HCT116 (cell line): ENCODE measurements around the gene PDE9A. TPM values are rescaled to one million over a fixed set of nuclear protein-coding genes. Genes with fewer than 3 reads are reported as not detected.

Experiments used
- ATAC-seq: fragments of 200-7000 bp; cut with Tn5 transposase; 2 replicates; pipeline ENCODE4 v1.9.1; 2020; ENCODE audit warnings: mild to moderate bottlenecking, moderate library complexity
- BruUV-seq: library from RNA; stranded (reverse); fragments of 400-500 nt; replicated peaks from 2 replicates; lab custom pipeline; 2021; lab: Mats Ljungman, UMichigan
- CTCF ChIA-PET: fragments of 300-600 bp; sonication (Branson Sonifier 250); formaldehyde crosslinking; loops from one replicate; lab custom pipeline; 2021; ENCODE audit warnings: antibody characterized with exemption; lab: Charles Lee
- POLR2A ChIA-PET: fragments of 300-600, 350-600 bp; sonication (Branson Sonifier 250); formaldehyde crosslinking; loops from one replicate; lab custom pipeline; 2021; ENCODE audit warnings: antibody characterized with exemption; lab: Charles Lee
- RAD21 ChIA-PET, 2 experiments: fragments of 300-600 bp; sonication (Branson Sonifier 250); formaldehyde crosslinking; loops; one replicate each; lab custom pipeline; 2023; ENCODE audit warnings: low total read pairs in 2 of 2; ENCODE audit not compliant: uncharacterized antibody in 2 of 2, unreplicated experiment in 2 of 2, low non-redundant PET in 1 of 2; lab: Charles Lee
- DNase-seq: peaks from one replicate; pipeline ENCODE4 v3.0.0-alpha.2; 2010; ENCODE audit warnings: low read depth, low spot score
- H2AFZ ChIP-seq: fragments of 200-600 bp; shearing (Covaris generic), sonication (generic); 2 replicates; pipeline ENCODE4 v1.6.1; 2017; ENCODE audit warnings: low read depth, mixed run types, mixed read lengths, antibody characterized with exemption, low read length; ENCODE audit not compliant: poor library complexity, severe bottlenecking
- H3K27ac ChIP-seq: 2 replicates; pipeline ENCODE4 v1.5.1; 2012; ENCODE audit warnings: low read depth, low read length
- H3K27me3 ChIP-seq: fragments of 200-600 bp; sonication (generic); 2 replicates; pipeline ENCODE4 v1.6.1; 2016; ENCODE audit warnings: mixed run types, low read length, mixed read lengths; ENCODE audit not compliant: insufficient read depth
- H3K36me3 ChIP-seq, 2 experiments: fragments of 200-500 bp in 1 of 2; fragments of 200-600 bp in 1 of 2; sonication (Bioruptor generic) in 1 of 2; sonication (generic) in 1 of 2; 2 replicates each; pipeline versions ENCODE4 v1.5.1 to v1.6.1; 2014 to 2016; ENCODE audit warnings: low read length in 2 of 2, inconsistent platforms in 1 of 2, mixed read lengths in 1 of 2, mixed run types in 1 of 2; ENCODE audit not compliant: insufficient read depth in 2 of 2, control insufficient read depth in 1 of 2
- H3K4me1 ChIP-seq, 2 experiments: fragments of 200-600 bp in 1 of 2; sonication (generic) in 1 of 2; 2 replicates each; pipeline versions ENCODE4 v1.5.1 to v1.6.1; 2012 to 2017; ENCODE audit warnings: low read length in 2 of 2, inconsistent platforms in 1 of 2, mild to moderate bottlenecking in 1 of 2, mixed read lengths in 1 of 2, mixed run types in 1 of 2, moderate library complexity in 1 of 2; ENCODE audit not compliant: insufficient read depth in 2 of 2, control insufficient read depth in 1 of 2
- H3K4me2 ChIP-seq: fragments of 200-600 bp; sonication (generic); 2 replicates; pipeline ENCODE4 v1.6.1; 2017; ENCODE audit warnings: mixed run types, low read length, mixed read lengths
- H3K4me3 ChIP-seq, 2 experiments: fragments of 200-600 bp in 1 of 2; sonication (generic) in 1 of 2; replicated peaks in 1 of 2; 2 replicates each; pipeline ENCODE4 v1.5.1; 2011 to 2016; ENCODE audit warnings: low read length in 2 of 2, control low read depth in 1 of 2, low read depth in 1 of 2, mild to moderate bottlenecking in 1 of 2, mixed read lengths in 1 of 2, mixed run types in 1 of 2
- H3K79me2 ChIP-seq: fragments of 200-600 bp; sonication (generic); 2 replicates; pipeline ENCODE4 v1.6.1; 2017; ENCODE audit warnings: mild to moderate bottlenecking, mixed run types, low read length, moderate library complexity, mixed read lengths; ENCODE audit not compliant: insufficient read depth
- H3K9ac ChIP-seq: fragments of 200-600 bp; sonication (generic); 2 replicates; pipeline ENCODE4 v1.6.1; 2016; ENCODE audit warnings: low read length, mixed read lengths
- H3K9me2 ChIP-seq: fragments of 200-600 bp; sonication (generic), shearing (Covaris generic); 2 replicates; pipeline ENCODE4 v1.6.1; 2017; ENCODE audit warnings: mixed run types, mild to moderate bottlenecking, moderate library complexity; ENCODE audit not compliant: insufficient read depth
- H3K9me3 ChIP-seq, 2 experiments: fragments of 200-500 bp in 1 of 2; fragments of 200-600 bp in 1 of 2; sonication (Bioruptor generic) in 1 of 2; sonication (generic) in 1 of 2; 2 replicates each; pipeline ENCODE4 v1.6.1; 2014 to 2017; ENCODE audit warnings: low read length in 2 of 2, mixed read lengths in 2 of 2, inconsistent platforms in 1 of 2, low read depth in 1 of 2, mild to moderate bottlenecking in 1 of 2, mixed run types in 1 of 2, moderate library complexity in 1 of 2; ENCODE audit not compliant: control insufficient read depth in 1 of 2, insufficient read depth in 1 of 2
- H4K20me1 ChIP-seq: fragments of 200-600 bp; sonication (generic), shearing (Covaris generic); 2 replicates; pipeline ENCODE4 v1.6.1; 2017; ENCODE audit warnings: mixed run types, mild to moderate bottlenecking, moderate library complexity; ENCODE audit not compliant: insufficient read depth
- CBX3 ChIP-seq: IDR thresholded peaks from 2 replicates; pipeline ENCODE4 v1.6.1; 2012; ENCODE audit warnings: low read depth
- ELF1 ChIP-seq: IDR thresholded peaks from 2 replicates; pipeline ENCODE4 v1.6.1; 2012; ENCODE audit warnings: low read depth, borderline replicate concordance
- EZH2 ChIP-seq: fragments of 200-600 bp; sonication (generic); IDR thresholded peaks from 2 replicates; pipeline ENCODE4 v1.6.1; 2017; ENCODE audit warnings: antibody characterized with exemption, mixed run types
- EZH2phosphoT487 ChIP-seq: fragments of 200-600 bp; IDR thresholded peaks from 2 replicates; pipeline ENCODE4 v1.6.1; 2018; ENCODE audit warnings: antibody characterized with exemption, borderline replicate concordance
- FOSL1 ChIP-seq: IDR thresholded peaks from 2 replicates; pipeline ENCODE4 v1.6.1; 2012; ENCODE audit warnings: low read depth
- JUND ChIP-seq: IDR thresholded peaks from 2 replicates; pipeline ENCODE4 v1.6.1; 2012
- MAX ChIP-seq: IDR thresholded peaks from 2 replicates; pipeline ENCODE4 v1.6.1; 2012
- POLR2A ChIP-seq: IDR thresholded peaks from 2 replicates; pipeline ENCODE4 v1.7.0; 2011; ENCODE audit warnings: borderline replicate concordance; ENCODE audit not compliant: insufficient read depth, insufficient read length; ENCODE audit errors: extremely low read depth
- SIN3A ChIP-seq: IDR thresholded peaks from 2 replicates; pipeline ENCODE4 v1.6.1; 2012; ENCODE audit warnings: low read depth
- SP1 ChIP-seq: IDR thresholded peaks from 2 replicates; pipeline ENCODE4 v1.6.1; 2012; ENCODE audit warnings: low read depth
- SRF ChIP-seq: IDR thresholded peaks from 2 replicates; pipeline ENCODE4 v1.6.1; 2012; ENCODE audit warnings: low read depth
- TCF7L2 ChIP-seq: IDR thresholded peaks from 2 replicates; pipeline ENCODE4 v1.7.0; 2011; ENCODE audit warnings: borderline replicate concordance, inconsistent platforms; ENCODE audit not compliant: insufficient read depth, insufficient read length; ENCODE audit errors: extremely low read depth
- YY1 ChIP-seq: IDR thresholded peaks from 2 replicates; pipeline ENCODE4 v1.6.1; 2011; ENCODE audit warnings: low read length, low read depth, moderate library complexity, mild to moderate bottlenecking; ENCODE audit not compliant: insufficient replicate concordance; ENCODE audit errors: extremely low read depth
- ZNF274 ChIP-seq: fragments of 200-500 bp; sonication (Bioruptor generic); IDR thresholded peaks from 2 replicates; pipeline ENCODE4 v1.6.1; 2014; ENCODE audit warnings: mild to moderate bottlenecking, low read depth, low read length, inconsistent platforms
- intact Hi-C: fragments of 100-400 bp; cut with micrococcal nuclease; formaldehyde crosslinking; loops from 2 replicates; pipeline ENCODE4 v1.10.0; 2022
- total RNA-seq: library from RNA; stranded (reverse); gene quantifications from one replicate; pipeline ENCODE4 v1.2.1, GENCODE V29; 2021; ENCODE audit not compliant: unreplicated experiment
- TF ChIP-seq, protein P1 (sequence below): IDR thresholded peaks from 2 replicates; pipeline ENCODE4 v1.6.1; 2012
- TF ChIP-seq, protein P2 (sequence below): IDR thresholded peaks from 2 replicates; pipeline ENCODE4 v1.6.1; 2012; ENCODE audit warnings: low read depth

The PDE9A gene
- total RNA-seq, 1 experiment from 2014 or later: 31.4 TPM

DNA sequence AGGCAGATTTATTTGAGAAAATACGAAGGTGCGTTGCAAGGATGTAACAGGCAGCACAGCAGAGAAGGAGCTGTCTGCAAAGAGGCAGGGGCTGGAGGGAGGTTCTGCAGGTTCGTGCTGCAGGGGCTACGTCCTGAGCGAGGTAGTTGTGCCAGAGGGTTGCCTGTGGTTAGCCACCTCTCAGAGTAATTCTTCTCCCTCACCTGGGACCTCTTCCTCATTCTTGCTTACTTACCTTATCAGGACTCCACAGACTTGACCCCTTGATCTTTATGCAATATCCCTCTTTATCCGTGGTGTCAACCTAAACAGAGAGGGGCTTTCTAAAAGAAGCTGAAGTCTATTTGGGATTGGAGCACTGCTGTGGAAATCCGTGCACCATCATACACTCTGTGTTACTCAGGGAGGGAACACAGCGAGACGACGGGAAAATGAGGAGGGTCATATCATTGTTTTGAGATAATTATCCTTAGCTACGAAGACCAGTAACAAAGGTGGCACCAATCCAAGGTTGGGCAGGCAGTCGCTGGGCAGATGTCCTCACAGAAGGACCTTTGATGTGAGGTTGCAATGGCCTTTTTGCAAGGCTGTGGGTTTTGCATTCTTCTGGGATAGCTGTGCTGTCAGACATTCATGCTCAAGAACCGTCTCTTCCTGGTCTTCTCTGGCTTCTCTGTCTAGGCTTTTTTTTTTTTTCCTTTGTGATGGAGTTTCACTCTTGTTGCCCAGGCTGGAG is 143.1 kb downstream of the PDE9A start:
- no peak for TF ChIP-seq CBX3
- no peak for TF ChIP-seq EZH2phosphoT487
- TF ChIP-seq FOSL1: no peak
- TF ChIP-seq, protein P1, sequence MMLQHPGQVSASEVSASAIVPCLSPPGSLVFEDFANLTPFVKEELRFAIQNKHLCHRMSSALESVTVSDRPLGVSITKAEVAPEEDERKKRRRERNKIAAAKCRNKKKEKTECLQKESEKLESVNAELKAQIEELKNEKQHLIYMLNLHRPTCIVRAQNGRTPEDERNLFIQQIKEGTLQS: no peak
- TF ChIP-seq YY1: no peak
- no peak for TF ChIP-seq EZH2
- TF ChIP-seq SIN3A: no peak
- TF ChIP-seq SRF: no peak
- no peak for TF ChIP-seq ZNF274
- intact Hi-C loops: no loop called here
- H3K4me3 ChIP-seq: no peak overlapping the region
- no peak overlapping the region for H3K9ac ChIP-seq
- H2AFZ ChIP-seq: no peak overlapping the region
- no peaks in the 10 kb centered on the region for H3K9me3 ChIP-seq
- H3K36me3 ChIP-seq: no peaks in the 10 kb centered on the region
- DNase-seq (no peak), ATAC-seq (no peak)
- no TSS peak for BruUV-seq
- CTCF ChIA-PET: no interaction called here
- no peaks in the 10 kb centered on the region for H3K9me2 ChIP-seq
- no peak overlapping the region for H3K4me2 ChIP-seq
- RAD21 ChIA-PET: no interaction called here
- no peaks in the 10 kb centered on the region for H3K27me3 ChIP-seq
- H4K20me1 ChIP-seq: no peaks in the 10 kb centered on the region
- no peaks in the 10 kb centered on the region for H3K79me2 ChIP-seq
- POLR2A ChIA-PET: no interaction called here
- peaks cover 2 to 10% of the 10 kb centered on the region in 2 experiments; a peak in 3 of 4 replicates for H3K4me1 ChIP-seq
- H3K27ac ChIP-seq: no peak overlapping the region

GRCh38 chr21:42797522-42797921 is 144.1 kb downstream of the PDE9A start:
- POLR2A ChIA-PET: no interaction called here
- no TSS peak for BruUV-seq
- no peak overlapping the region for H3K9ac ChIP-seq
- TF ChIP-seq POLR2A (no peak), YY1 (no peak), ZNF274 (no peak), CBX3 (no peak), JUND (no peak), TCF7L2 (no peak), EZH2 (no peak), SP1 (no peak), MAX (no peak), ELF1 (no peak)
- TF ChIP-seq, protein P1: no peak
- TF ChIP-seq, protein P2, sequence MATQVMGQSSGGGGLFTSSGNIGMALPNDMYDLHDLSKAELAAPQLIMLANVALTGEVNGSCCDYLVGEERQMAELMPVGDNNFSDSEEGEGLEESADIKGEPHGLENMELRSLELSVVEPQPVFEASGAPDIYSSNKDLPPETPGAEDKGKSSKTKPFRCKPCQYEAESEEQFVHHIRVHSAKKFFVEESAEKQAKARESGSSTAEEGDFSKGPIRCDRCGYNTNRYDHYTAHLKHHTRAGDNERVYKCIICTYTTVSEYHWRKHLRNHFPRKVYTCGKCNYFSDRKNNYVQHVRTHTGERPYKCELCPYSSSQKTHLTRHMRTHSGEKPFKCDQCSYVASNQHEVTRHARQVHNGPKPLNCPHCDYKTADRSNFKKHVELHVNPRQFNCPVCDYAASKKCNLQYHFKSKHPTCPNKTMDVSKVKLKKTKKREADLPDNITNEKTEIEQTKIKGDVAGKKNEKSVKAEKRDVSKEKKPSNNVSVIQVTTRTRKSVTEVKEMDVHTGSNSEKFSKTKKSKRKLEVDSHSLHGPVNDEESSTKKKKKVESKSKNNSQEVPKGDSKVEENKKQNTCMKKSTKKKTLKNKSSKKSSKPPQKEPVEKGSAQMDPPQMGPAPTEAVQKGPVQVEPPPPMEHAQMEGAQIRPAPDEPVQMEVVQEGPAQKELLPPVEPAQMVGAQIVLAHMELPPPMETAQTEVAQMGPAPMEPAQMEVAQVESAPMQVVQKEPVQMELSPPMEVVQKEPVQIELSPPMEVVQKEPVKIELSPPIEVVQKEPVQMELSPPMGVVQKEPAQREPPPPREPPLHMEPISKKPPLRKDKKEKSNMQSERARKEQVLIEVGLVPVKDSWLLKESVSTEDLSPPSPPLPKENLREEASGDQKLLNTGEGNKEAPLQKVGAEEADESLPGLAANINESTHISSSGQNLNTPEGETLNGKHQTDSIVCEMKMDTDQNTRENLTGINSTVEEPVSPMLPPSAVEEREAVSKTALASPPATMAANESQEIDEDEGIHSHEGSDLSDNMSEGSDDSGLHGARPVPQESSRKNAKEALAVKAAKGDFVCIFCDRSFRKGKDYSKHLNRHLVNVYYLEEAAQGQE: no peak

More at GRCh38 chr21:42797522-42797921, 144.1 kb downstream of the PDE9A start:
- H3K27me3 ChIP-seq: no peaks in the 10 kb centered on the region
- H3K9me3 ChIP-seq: no peaks in the 10 kb centered on the region
- H3K27ac ChIP-seq: no peak overlapping the region
- CTCF ChIA-PET: no interaction called here
- ATAC-seq (no peak), DNase-seq (no peak)
- H4K20me1 ChIP-seq: no peaks in the 10 kb centered on the region
- H3K4me2 ChIP-seq: no peak overlapping the region
- H3K36me3 ChIP-seq: no peaks in the 10 kb centered on the region
- RAD21 ChIA-PET: no interaction called here
- H3K4me3 ChIP-seq: no peak overlapping the region
- H3K9me2 ChIP-seq: no peaks in the 10 kb centered on the region
- H3K79me2 ChIP-seq: no peaks in the 10 kb centered on the region
- no peak overlapping the region for H2AFZ ChIP-seq
- H3K4me1 ChIP-seq: peaks cover 2 to 10% of the 10 kb centered on the region in 2 experiments; a peak in 3 of 4 replicates
- intact Hi-C loops: no loop called here
